ENCODE data around the gene STK35.
A peak's percentile ranks its signal among the peaks of the same experiment; 100 is the strongest.

The STK35 gene

GRCh38 chr20:2089447-2089846, 12.2 kb upstream of the STK35 start:
- no peak overlapping the region for H3K27ac Mint-ChIP-seq
- H3K4me1 Mint-ChIP-seq (ENCODE audit: low read depth) = peaks cover 28% of the 10 kb centered on the region
- H3K4me3 Mint-ChIP-seq = no peak overlapping the region
- no peaks in the 10 kb centered on the region for H3K36me3 Mint-ChIP-seq (ENCODE audit: low read depth)
- intact Hi-C loops (cut with micrococcal nuclease) = no loop called here
- H3K9me3 Mint-ChIP-seq = no peaks in the 10 kb centered on the region
- peaks cover 16% of the 10 kb centered on the region for H3K27me3 Mint-ChIP-seq

GRCh38 chr20:2093159-2093781, 8.4 kb upstream of the STK35 start:
- H3K27ac Mint-ChIP-seq = no peak overlapping the region
- H3K27me3 Mint-ChIP-seq = peaks cover 28% of the 10 kb centered on the region
- H3K9me3 Mint-ChIP-seq = no peaks in the 10 kb centered on the region
- peaks cover 7% of the 10 kb centered on the region for H3K4me1 Mint-ChIP-seq (ENCODE audit: low read depth)
- no peak overlapping the region for H3K4me3 Mint-ChIP-seq
- intact Hi-C loops (cut with micrococcal nuclease) = no loop called here
- H3K36me3 Mint-ChIP-seq (ENCODE audit: low read depth) = no peaks in the 10 kb centered on the region

- intact Hi-C loops (cut with micrococcal nuclease) = no loop called here
- no peaks in the 10 kb centered on the region for H3K9me3 Mint-ChIP-seq
- peaks cover 26% of the 10 kb centered on the region for H3K27me3 Mint-ChIP-seq
- no peak overlapping the region for H3K4me3 Mint-ChIP-seq
- peaks cover 1% of the 10 kb centered on the region for H3K4me1 Mint-ChIP-seq (ENCODE audit: low read depth)
- no peak overlapping the region for H3K27ac Mint-ChIP-seq
- no peaks in the 10 kb centered on the region for H3K36me3 Mint-ChIP-seq (ENCODE audit: low read depth)
Observed at GRCh38 chr20:2093883-2094282, 7.7 kb upstream of the STK35 start.

- peaks cover 38% of the 10 kb centered on the region for H3K4me1 Mint-ChIP-seq (ENCODE audit: low read depth)
- intact Hi-C loops (cut with micrococcal nuclease) = no loop called here
- peak overlapping the region; percentile 100 for H3K27ac Mint-ChIP-seq
- no peaks in the 10 kb centered on the region for H3K27me3 Mint-ChIP-seq
- H3K36me3 Mint-ChIP-seq (ENCODE audit: low read depth) = peaks cover 17% of the 10 kb centered on the region
- no peaks in the 10 kb centered on the region for H3K9me3 Mint-ChIP-seq
- peak overlapping the region; percentile 85 for H3K4me3 Mint-ChIP-seq
Observed at GRCh38 chr20:2101865-2102584, 398 bp downstream of the STK35 start.

- H3K9me3 Mint-ChIP-seq = no peaks in the 10 kb centered on the region
- H3K36me3 Mint-ChIP-seq (ENCODE audit: low read depth) = peaks cover 20% of the 10 kb centered on the region
- no peaks in the 10 kb centered on the region for H3K27me3 Mint-ChIP-seq
- intact Hi-C loops (cut with micrococcal nuclease) = no loop called here
- peak overlapping the region; percentile 85 for H3K4me3 Mint-ChIP-seq
- peak overlapping the region; percentile 100 for H3K27ac Mint-ChIP-seq
- peaks cover 45% of the 10 kb centered on the region for H3K4me1 Mint-ChIP-seq (ENCODE audit: low read depth)
Observed at GRCh38 chr20:2102585-2103460, 1.2 kb downstream of the STK35 start.

GRCh38 chr20:2103461-2104153, 2.0 kb downstream of the STK35 start:
- H3K4me1 Mint-ChIP-seq (ENCODE audit: low read depth) = peaks cover 51% of the 10 kb centered on the region
- H3K9me3 Mint-ChIP-seq = no peaks in the 10 kb centered on the region
- intact Hi-C loops (cut with micrococcal nuclease) = no loop called here
- peak overlapping the region; percentile 100 for H3K27ac Mint-ChIP-seq
- H3K27me3 Mint-ChIP-seq = no peaks in the 10 kb centered on the region
- peaks cover 28% of the 10 kb centered on the region for H3K36me3 Mint-ChIP-seq (ENCODE audit: low read depth)
- H3K4me3 Mint-ChIP-seq = peak overlapping the region; percentile 85

- Mint-ChIP-seq H3K4me3 (peak overlapping the region; percentile 85), H3K36me3 (ENCODE audit: low read depth) (peaks cover 34% of the 10 kb centered on the region), H3K4me1 (ENCODE audit: low read depth) (peaks cover 57% of the 10 kb centered on the region), H3K27ac (peak overlapping the region; percentile 100), H3K9me3 (no peaks in the 10 kb centered on the region), H3K27me3 (no peaks in the 10 kb centered on the region)
- intact Hi-C loops (cut with micrococcal nuclease) = no loop called here
Observed at GRCh38 chr20:2104236-2104635, 2.6 kb downstream of the STK35 start.

- H3K27ac Mint-ChIP-seq = no peak overlapping the region
- no peaks in the 10 kb centered on the region for H3K9me3 Mint-ChIP-seq
- H3K4me1 Mint-ChIP-seq (ENCODE audit: low read depth) = peaks cover 72% of the 10 kb centered on the region
- no peak overlapping the region for H3K4me3 Mint-ChIP-seq
- H3K27me3 Mint-ChIP-seq = no peaks in the 10 kb centered on the region
- peaks cover 41% of the 10 kb centered on the region for H3K36me3 Mint-ChIP-seq (ENCODE audit: low read depth)
- intact Hi-C loops (cut with micrococcal nuclease) = no loop called here
Observed at GRCh38 chr20:2108498-2108897, 6.9 kb downstream of the STK35 start.

- intact Hi-C loops (cut with micrococcal nuclease) = no loop called here
- H3K27me3 Mint-ChIP-seq = no peaks in the 10 kb centered on the region
- no peaks in the 10 kb centered on the region for H3K9me3 Mint-ChIP-seq
- peaks cover 72% of the 10 kb centered on the region for H3K4me1 Mint-ChIP-seq (ENCODE audit: low read depth)
- H3K4me3 Mint-ChIP-seq = no peak overlapping the region
- no peak overlapping the region for H3K27ac Mint-ChIP-seq
- peaks cover 45% of the 10 kb centered on the region for H3K36me3 Mint-ChIP-seq (ENCODE audit: low read depth)
Observed at GRCh38 chr20:2108987-2109386, 7.4 kb downstream of the STK35 start.

GRCh38 chr20:2109425-2110210, 8.0 kb downstream of the STK35 start:
- Mint-ChIP-seq H3K27me3 (no peaks in the 10 kb centered on the region), H3K4me3 (no peak overlapping the region), H3K9me3 (no peaks in the 10 kb centered on the region), H3K27ac (no peak overlapping the region), H3K36me3 (ENCODE audit: low read depth) (peaks cover 45% of the 10 kb centered on the region), H3K4me1 (ENCODE audit: low read depth) (peaks cover 72% of the 10 kb centered on the region)
- intact Hi-C loops (cut with micrococcal nuclease) = no loop called here

GRCh38 chr20:2112910-2113309, 11.3 kb downstream of the STK35 start:
- H3K4me3 Mint-ChIP-seq = no peak overlapping the region
- peaks cover 61% of the 10 kb centered on the region for H3K4me1 Mint-ChIP-seq (ENCODE audit: low read depth)
- intact Hi-C loops (cut with micrococcal nuclease) = no loop called here
- H3K27ac Mint-ChIP-seq = no peak overlapping the region
- no peaks in the 10 kb centered on the region for H3K9me3 Mint-ChIP-seq
- H3K36me3 Mint-ChIP-seq (ENCODE audit: low read depth) = peaks cover 50% of the 10 kb centered on the region
- H3K27me3 Mint-ChIP-seq = no peaks in the 10 kb centered on the region

- H3K4me1 Mint-ChIP-seq (ENCODE audit: low read depth) = peaks cover 56% of the 10 kb centered on the region
- peaks cover 44% of the 10 kb centered on the region for H3K36me3 Mint-ChIP-seq (ENCODE audit: low read depth)
- H3K27me3 Mint-ChIP-seq = no peaks in the 10 kb centered on the region
- intact Hi-C loops (cut with micrococcal nuclease) = no loop called here
- H3K4me3 Mint-ChIP-seq = no peak overlapping the region
- no peaks in the 10 kb centered on the region for H3K9me3 Mint-ChIP-seq
- peak overlapping the region; percentile 67 for H3K27ac Mint-ChIP-seq
Observed at GRCh38 chr20:2114127-2114959, 12.7 kb downstream of the STK35 start.
